Kidney capillary endothelial cell (primary cell): ENCODE data around the gene F2RL2.

Experiments used
- DNase-seq: peaks from one replicate; pipeline ENCODE4 v3.0.0-alpha.2; 2018; ENCODE audit warnings: low spot score

The F2RL2 gene, protein sequence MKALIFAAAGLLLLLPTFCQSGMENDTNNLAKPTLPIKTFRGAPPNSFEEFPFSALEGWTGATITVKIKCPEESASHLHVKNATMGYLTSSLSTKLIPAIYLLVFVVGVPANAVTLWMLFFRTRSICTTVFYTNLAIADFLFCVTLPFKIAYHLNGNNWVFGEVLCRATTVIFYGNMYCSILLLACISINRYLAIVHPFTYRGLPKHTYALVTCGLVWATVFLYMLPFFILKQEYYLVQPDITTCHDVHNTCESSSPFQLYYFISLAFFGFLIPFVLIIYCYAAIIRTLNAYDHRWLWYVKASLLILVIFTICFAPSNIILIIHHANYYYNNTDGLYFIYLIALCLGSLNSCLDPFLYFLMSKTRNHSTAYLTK

DNA sequence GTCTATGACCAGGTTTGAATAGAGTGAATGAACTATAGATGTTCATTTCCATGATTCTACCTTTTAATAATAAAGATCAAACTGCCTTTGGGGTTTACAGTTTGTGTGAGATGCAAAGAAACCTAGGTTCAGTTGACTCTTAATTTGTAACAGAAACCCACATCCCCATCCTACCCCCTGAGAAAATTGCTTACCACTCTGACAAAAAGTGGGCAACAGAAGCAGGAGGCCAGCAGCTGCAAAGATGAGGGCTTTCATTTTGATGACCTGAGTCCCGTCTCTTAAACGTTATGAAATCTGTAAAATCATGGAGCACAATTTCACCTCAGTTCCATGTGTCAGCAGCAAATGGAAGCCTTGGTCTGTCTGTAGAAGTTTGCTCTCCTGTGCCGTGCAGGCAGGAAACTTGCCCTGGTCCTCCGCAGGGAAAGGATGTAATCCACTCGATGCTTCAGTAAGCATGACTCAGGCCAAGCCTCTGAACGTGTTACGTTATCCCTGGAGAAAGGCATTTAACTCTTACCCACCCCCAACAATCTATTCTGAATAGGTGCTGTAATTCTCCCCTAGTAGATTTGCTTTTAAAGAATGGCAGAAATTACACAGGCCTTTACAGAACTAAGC, at the start of gene F2RL2:
Gene F2RL2, minus strand, starts transcription at position 431 of the 624 bp plus-strand sequence. Its CDS starts 173 bp downstream, at position 258.
- peak; percentile 74 for DNase-seq

DNA sequence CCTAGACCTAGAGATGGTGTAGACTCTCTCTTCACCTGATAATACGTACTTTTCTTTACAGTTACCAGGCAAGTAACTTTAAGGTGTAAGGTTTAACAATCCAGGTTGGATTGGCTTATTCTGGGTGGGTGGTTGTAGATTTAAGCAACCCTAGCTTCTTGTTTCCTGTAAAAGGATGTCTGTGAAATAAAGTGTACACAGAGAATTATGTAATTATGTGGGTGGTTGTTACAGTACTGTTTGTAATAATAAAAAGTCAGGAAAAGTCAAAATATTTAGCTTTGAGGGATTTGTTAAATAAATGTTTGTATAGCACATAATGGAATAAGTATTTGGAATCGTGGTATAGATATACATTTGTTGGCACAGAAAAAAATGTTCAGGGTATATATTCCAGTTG, 49.0 kb upstream of the F2RL2 start:
- no peak for DNase-seq

DNA sequence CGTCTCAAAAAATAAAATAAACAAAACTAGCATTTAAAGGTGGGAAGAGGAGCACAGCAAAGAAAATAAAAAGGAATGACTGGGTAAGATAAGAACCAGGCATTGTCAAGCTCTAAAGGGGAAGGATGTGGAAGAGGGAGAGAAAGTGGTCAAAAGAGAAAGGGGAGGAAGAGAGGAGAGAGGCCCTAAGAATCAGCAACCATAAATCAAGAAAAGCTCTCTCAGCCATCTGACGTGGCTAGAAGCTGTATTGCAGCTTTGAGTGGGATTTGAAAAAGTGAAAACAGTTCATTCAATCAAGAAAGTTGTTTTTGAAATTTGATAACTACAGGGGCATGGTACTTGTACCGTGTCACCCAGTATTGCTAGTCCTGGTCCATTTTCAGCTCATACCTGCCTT, 47.3 kb upstream of the F2RL2 start:
- DNase-seq = no peak

DNA sequence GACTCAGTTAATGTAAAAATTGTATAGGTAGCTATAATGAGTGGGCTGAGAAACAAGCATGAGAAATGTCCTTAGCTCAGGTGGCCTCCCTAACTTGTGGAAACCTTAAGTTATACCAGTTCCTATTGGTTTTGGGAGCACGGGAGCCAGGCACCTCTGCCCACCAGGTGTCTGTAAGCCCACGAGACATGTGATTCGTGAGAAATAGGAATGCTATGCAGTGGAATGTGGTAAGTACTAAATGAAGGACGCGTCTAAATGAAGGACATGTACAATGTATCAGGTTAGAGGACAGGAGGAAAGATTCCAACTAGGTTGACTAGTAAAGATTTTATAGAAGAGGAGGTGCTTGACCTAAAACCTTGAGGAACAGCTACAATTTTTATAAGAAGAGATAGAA, 46.0 kb upstream of the F2RL2 start:
- DNase-seq = no peak

DNA sequence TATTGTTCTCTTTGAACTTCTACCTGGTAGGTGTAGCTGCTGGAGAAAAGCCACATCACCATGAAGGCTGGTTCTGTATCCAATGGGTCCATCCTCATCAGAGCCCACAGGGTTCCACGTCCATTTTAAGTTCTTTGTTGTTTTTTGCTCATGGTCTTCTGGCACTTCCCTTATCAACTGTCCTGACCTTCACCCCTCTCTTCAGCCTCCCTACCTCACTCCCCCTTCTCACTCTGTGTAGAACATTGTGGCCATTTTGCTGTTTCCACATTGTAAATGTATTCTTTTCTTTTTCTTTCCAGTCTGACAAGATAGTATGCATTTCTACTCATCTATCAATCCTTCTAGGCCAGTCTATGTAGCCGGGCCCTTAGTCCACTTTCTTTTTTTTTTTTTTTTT, 44.3 kb upstream of the F2RL2 start:
- DNase-seq = no peak

DNA sequence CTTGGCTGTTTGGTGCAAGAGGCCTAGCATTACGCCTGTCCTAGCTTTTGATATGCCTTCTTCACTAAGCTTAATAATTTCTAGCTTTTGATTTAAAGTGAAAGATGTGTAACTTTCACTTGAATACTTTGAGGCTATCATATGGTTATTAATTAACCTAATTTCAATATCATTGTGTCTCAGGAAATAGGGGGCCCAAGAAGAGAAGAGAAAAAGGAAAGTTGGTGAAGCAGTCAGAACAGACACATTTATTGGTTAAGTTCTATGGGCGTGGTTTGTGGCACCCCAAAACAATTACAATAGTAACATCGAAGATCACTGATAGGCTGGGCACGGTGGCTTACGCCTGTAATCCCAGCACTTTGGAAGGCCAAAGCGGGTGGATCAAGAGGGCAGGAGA, 40.9 kb upstream of the F2RL2 start:
- no peak for DNase-seq

DNA sequence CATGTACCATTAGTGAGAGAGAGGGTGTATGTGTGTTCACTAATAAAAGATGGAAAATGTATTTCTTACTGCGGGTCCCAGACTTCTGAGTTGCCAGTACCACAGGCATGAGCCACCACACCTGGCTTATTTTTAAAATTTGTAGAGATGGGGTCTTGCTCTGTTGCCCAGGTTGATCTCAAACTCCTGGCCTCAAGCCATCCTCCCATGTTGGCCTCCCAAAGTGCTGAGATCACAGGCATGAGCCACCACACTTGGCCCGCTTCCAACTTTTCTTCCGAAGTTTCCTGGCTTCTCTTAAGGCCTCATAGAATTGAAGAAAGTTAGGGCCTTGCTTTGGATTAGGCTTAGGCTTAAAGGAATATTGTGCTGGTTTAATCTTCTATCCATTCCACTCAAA, 40.4 kb upstream of the F2RL2 start:
- DNase-seq = no peak

DNA sequence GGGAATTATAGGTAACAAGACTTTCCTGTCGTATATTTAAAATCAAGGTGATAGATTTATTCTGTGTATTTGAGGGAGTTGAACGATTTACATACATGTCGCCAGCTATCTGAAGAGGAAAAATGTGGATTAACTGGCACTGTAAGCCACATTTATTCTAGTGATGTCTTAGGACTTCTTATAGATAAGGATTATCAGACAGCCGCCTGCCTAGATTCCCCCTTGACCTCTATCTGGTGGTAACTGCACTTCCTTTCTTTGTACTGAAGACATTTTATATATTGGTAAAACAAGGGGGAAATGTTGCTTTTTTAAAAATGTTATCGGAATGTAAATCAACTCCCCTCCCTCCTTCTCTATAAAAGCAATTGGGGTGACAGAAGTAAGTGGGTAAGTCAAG, 39.3 kb upstream of the F2RL2 start:
- no peak for DNase-seq

DNA sequence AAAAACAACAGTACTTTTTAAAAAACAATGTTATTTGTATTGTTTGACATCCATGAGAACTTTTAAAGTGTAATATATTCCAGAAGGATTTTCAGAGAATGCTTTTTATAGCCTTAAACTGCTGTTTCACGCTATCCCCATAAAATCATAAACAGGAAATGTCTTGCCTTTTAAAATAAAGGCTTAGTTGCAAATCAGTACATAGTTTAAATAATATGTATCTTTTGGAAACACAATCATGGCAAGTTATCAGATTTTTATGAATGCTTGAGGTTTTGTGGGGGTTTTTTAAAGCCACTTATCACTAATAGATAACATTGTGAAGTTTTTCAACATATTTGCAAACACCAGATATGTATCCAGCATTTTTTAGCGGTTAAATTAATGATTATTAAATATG, 37.2 kb upstream of the F2RL2 start:
- no peak for DNase-seq

DNA sequence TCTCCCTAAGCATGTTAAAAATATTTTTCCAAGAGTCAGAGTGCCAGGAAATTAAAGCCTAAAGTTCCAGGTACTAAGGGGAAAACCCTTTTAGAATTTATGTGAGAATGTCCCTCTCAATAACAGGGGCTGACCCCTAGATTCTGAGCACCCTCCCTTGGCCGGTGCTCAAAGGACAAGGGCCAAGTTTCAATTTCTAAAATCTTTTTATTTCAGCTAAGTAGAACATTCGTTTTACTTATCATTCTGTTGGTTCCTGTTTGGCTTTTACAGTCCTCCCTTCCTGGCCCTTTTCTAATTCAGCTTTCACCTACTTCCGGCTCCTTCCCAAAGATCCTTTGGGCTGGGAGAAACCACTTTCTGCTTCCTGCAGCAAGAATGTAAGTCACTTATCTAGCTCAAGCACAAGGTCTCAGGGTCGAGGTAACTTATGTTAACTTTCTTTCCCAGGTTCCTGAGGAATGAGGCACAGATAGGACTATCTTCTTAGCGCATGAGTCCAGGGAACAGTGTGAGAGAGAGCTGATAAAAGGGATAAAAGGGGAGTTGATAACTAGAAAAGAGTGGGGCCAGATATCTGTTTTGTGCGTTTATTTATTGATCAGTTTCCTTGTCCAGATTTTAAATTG, 34.6 kb upstream of the F2RL2 start:
- no peak for DNase-seq

DNA sequence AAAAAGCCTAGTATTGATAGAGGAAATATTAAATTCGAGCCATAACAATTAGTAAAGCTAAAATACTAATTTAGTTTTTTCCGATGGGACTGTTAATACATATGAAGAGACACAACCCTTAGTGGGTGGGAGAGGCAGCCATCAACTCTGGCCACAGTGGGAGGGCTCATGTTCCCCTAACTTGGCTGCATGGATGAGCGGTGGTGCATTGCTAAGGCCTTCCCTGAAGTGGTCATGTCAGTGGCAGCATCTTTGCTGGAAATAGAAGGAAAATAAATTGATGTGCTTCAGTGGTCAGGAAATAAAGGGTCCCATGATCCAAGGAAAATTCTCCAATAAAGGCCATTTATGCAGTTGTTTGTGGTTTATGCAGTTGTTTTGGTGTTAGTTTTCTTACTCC, 33.9 kb upstream of the F2RL2 start:
- DNase-seq = no peak

DNA sequence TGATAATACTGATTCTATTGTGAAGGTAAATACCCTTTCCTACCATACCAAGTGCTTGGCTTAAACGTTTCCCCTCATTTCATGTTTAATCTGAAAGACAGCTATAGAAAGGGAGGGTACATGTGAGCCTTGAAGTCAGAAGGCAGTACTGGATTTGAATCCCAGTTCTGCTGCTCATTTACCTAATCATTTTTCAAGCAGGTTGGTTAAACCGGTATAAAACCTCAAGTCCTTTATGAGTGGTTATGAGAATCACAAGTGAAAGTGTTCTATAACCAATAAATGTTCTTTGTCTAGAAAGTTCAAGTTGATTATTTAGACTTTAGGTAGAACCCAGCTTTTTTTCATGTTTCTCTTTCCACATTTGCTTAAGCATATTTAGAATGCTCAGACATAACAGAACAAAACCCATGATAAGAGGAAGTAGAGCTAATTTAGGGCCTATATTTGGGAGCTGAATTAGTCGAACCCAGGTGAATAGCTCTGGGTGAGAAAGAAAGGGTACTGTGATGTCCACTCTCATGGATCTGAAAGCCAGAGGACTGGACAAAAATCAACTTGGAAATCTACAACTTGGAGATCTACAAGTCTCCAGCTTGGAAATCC, 29.7 kb upstream of the F2RL2 start:
- no peak for DNase-seq

DNA sequence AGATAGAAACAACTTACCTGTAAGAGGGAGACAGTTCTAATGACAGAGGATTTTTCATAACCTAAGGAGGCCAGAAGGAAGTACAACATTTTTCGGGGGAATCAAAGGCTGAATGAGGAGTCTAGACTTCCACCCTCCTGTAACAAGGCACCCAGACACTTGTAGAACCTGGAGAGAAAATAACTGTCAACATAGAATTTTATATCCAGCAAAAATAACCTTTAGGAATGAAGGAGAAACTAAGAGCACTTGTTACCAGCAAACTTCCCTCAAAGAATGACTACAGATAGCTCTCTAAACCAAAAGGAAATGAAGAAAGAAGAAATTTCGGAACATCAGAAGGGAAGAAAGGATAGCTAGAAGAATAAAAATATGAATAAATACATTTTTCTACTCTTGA, 25.9 kb upstream of the F2RL2 start:
- no peak for DNase-seq

DNA sequence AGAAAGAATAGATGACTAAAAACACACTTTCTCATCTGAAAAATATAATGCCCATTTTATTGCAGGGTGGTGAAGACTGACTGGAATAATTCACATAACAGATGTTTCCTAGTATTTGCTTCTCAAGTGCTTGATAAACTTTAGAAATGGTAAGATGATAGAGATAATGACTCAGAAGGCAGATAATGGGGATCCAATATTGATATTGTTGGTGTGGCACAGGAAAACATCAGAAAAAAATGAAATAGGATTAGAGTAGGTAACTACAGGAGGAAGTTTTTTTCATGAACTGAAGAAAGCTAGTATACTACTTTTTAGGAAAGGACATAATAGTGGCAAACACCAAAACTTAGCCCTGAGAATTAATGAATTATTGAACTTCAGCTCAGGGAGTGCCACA, 20.2 kb upstream of the F2RL2 start:
- no peak for DNase-seq

DNA sequence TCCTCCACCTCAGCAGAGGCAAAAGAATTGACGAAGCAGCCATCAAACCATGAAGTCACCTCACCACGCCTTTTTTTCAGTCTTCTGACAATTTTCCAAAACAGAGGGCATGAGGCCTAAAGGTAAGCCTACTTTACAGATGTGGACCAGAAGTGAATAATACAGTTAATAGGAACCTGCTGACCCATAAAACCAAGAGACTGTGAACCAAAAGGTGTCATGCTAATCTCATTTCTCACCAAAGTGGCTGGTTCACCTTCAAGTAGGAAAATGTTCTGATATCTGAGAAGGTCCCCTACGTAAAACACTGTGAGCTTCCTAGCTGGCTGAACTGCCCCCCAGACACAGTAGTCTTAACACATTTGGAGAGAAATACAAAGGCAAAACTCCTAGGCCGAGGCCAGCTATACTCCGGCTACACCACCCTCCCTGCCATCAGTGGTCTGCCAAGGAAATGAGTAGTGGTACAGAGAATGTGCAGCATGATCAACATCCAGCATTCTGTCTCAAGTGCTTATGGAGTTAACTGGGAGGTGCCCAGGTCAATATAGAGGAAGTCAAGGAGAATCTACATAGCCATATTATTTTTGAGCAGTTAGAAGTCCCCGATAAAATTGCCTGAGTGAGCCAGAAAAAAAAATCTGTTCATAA, 19.3 kb upstream of the F2RL2 start:
- peak; percentile 60 for DNase-seq

DNA sequence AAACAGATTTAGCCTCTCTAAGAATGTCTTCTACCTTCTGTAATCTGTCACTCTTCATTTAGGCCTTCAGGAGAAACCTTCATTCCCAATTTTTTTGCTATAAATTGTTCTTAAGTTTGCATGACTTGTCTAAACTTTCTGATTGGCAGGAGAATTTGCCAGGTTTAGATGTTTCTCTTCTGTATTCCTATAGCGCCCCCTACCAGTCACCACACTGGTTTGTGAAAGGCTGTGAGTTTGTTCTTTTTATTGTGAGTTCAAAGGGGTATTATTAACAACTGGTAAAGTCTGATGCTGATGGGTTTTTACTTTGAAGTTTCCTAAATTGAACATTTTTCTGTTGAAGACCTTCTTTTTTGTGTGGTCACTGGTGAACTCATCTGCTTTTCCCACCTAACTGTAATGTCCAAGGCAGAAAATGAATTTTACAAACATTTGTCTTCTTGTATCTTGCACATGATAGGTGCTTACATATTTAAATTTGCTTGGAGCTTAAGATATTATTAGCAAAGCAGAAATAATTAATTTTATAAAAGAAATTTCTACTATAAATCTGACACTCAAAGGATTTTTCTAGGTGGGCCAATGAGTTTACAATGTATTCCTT, 18.4 kb upstream of the F2RL2 start:
- DNase-seq = peak; percentile 86

DNA sequence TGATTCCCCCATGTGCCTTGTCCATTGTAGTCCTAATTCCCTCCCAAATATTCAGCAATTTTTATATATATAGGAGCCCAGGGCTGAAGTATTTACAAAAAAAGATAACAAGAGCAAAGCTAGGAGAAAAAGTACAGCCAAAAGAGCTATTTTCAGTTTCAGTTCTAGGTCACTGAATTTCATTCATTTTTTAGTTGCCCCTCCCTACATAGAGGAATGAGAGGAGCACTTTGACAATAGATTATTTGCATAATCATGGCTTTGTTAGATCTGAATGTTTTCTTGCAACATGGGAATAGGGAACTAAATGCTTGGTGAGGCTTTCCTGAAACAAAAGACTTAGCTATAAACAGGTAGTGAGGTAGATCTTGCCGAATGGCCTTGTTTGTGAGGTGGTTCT, 15.3 kb upstream of the F2RL2 start:
- DNase-seq = no peak

DNA sequence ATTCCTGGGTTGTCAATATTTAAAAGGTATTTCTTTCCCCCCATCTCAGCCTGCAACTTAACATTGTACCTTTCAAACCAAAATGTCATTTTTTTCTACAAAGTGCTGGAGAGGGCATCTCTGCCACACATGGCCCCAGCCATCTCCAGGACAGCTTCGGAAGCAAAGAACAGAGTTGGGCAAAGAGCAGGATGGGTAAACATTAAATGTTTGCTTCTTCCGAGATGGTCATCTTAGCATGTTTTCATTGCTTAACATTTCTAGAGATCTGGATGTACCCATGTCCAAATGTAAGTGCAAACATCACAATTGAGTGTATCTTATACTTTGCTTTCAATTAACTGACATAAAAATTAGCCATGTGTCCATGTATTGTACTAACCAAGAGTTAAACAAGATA, 14.3 kb upstream of the F2RL2 start:
- no peak for DNase-seq

DNA sequence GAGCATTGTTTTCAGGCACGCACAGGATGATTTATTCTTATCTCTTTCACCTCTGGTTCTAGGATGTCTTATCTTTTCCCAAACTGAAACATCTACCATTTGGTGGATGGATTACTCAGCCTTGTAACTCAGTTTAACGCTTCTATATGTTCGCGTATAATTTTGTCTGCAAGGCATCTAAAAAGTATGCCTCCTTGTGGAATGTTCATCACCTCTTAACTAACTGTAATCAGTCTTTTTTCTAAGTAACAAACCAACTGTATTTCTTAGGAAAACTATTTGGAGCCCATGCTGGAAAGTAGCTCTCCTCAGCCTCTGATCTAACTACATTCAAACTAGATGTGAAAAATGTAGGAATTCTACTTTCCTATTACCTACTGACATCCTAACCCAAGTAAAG, 11.5 kb upstream of the F2RL2 start:
- DNase-seq = no peak

DNA sequence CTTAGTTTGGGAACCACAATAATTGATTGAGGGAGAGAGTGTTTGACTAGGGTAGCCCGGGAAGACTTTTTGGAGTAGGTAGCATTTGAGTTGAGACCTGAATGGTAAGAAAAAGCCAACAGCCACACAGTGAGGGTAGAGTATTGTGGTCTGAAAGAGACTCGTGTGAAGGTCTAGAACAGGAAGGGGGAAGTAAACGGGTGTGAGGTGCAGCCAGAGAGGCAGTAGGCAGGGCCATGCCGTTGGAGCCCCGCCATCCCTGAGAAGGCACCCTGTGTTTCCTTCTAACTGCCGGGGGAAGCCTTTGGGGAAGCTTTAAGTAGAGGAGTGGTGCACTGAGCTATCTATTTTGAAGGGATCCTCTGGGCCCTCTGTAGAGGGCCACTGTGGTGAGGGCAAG, 3.5 kb upstream of the F2RL2 start:
- no peak for DNase-seq

DNA sequence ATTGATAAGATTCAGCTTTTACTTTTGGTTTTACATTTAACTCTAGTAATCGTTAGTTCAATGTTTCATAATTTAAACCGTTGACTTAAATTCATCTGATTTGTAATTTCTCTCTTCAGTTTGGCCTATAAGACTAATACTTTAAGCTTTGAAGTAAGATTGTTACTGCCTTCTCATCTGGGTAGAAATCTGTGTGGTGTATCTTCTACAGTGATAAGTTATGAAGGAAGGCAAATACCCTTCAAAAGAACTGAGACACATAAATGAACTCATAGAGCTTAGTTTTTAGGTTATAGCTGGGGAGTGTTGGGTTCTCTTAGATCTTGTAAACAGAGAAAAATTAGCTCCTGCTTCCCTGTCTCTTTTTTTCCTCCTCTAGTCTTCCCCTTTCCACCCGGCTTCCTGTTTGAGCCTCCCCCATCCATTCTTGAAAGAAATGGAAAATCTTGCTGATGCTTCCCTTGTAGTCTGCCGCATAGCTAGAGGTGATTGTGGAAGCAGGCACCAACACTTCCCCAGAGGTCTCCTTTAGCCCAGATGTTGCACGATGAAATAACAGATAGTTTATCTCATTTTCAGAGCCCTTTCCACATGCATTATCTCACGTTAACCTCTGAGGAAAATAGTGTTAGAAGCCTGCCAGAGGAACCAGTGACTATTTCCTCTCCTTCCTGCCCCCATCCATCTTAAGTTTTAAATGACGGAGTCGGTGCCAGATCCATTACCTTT, 2.0 kb upstream of the F2RL2 start:
- no peak for DNase-seq
